Measurements from ENCODE around the gene VAV2.

DNA sequence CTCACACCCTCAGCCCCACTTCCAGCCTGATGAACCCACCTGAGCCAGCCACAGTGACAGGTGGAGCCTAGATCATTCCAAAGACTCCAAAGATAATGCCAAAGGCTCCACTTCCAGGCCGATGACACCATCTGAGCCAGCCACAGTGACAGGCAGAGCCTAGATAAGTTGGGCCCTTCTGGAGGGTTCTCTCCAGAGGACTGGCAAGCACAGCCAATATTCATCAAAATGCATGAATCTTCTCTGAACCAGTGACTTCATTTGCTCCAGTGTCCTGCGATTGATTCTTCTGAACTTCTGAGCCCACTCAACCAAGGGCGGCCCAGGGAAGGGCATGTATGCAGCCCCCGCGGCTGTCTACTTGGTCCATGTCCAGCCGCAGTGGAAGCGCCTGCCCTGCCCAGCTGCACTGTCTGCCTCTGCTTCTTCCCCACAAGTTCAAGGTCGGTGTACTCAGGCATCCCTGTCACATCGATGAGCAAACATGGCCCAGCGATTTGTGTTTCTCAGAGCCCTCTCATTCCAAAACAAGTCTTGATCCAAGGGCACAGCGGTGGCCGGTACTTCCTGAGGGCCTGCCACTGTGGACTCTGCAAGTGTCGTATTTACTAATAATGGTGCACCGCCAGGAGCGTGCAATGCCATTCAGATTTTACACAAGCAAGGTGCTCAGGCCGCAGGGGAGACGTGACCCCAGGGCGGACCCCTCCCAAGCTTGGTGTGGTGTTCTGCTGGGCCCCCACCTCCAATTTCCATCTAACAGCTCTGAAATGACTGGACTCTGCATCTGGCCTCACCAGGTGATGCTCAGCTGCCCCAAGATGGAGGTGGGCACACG is 107.0 kb downstream of the VAV2 start:
- TF ChIP-seq, protein P1, sequence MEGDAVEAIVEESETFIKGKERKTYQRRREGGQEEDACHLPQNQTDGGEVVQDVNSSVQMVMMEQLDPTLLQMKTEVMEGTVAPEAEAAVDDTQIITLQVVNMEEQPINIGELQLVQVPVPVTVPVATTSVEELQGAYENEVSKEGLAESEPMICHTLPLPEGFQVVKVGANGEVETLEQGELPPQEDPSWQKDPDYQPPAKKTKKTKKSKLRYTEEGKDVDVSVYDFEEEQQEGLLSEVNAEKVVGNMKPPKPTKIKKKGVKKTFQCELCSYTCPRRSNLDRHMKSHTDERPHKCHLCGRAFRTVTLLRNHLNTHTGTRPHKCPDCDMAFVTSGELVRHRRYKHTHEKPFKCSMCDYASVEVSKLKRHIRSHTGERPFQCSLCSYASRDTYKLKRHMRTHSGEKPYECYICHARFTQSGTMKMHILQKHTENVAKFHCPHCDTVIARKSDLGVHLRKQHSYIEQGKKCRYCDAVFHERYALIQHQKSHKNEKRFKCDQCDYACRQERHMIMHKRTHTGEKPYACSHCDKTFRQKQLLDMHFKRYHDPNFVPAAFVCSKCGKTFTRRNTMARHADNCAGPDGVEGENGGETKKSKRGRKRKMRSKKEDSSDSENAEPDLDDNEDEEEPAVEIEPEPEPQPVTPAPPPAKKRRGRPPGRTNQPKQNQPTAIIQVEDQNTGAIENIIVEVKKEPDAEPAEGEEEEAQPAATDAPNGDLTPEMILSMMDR (IDR thresholded peaks at IDR 0.05): no peak
- no peak for TF ChIP-seq POLR2AphosphoS5 (IDR thresholded peaks at IDR 0.05)
- no peak for TF ChIP-seq POLR2A (IDR thresholded peaks at IDR 0.05)

Data from sigmoid colon (tissue), 4 donors.